GM18951 (cell line): ENCODE data around the gene COL6A6.

ENCODE experiments used
- POLR2A ChIP-seq: IDR thresholded peaks from 4 replicates; pipeline ENCODE4 v1.6.1; 2011; ENCODE audit warnings: mild to moderate bottlenecking; ENCODE audit not compliant: insufficient read length, insufficient read depth; ENCODE audit errors: extremely low read depth
- in situ Hi-C: fragments of 300-500 bp; cut with MboI; formaldehyde crosslinking; loops from one replicate; pipeline ENCODE4 v1.12.0; 2022; ENCODE audit warnings: low sequenced_read_pairs, mixed read lengths, inconsistent platforms; ENCODE audit not compliant: unreplicated experiment

COL6A6 gene

GRCh38 chr3:130515755-130516154, 1.2 kb upstream of the COL6A6 start:
- no peak for TF ChIP-seq POLR2A
- in situ Hi-C loops: no loop called here

- in situ Hi-C loops: no loop called here
- TF ChIP-seq POLR2A: no peak
These were observed 625 bp downstream of the COL6A6 start for GRCh38 chr3:130517602-130518001.

GRCh38 chr3:130519754-130520153, 2.8 kb downstream of the COL6A6 start:
- in situ Hi-C loops: no loop called here
- TF ChIP-seq POLR2A: no peak

DNA sequence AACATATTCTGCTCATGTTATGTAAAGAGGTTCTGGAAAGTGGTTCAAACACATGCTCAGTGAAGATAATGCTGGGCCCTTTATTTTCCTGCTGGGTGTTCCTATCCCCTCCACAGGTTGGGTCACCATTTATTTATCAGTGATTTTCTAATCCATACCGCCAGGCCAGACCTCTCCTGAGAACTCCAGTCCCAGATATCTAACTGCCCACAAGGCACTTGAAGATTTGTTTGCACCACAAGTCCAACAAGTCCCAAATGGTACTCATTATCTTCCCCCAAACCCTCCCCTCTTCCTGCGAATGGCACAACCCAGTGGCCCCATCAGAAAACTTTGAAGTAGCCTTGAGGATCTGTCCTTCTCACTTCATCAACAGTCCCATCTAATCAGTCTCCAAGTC, 5.4 kb downstream of the COL6A6 start:
- in situ Hi-C loops: no loop called here
- TF ChIP-seq POLR2A: no peak

- in situ Hi-C loops: loop anchor here (25.0 kb wide), 1 partner anchor 390 kb away; no protein-coding TSS in a partner anchor
- no peak for TF ChIP-seq POLR2A
These were observed 10.4 kb downstream of the COL6A6 start for GRCh38 chr3:130527426-130527825.

DNA sequence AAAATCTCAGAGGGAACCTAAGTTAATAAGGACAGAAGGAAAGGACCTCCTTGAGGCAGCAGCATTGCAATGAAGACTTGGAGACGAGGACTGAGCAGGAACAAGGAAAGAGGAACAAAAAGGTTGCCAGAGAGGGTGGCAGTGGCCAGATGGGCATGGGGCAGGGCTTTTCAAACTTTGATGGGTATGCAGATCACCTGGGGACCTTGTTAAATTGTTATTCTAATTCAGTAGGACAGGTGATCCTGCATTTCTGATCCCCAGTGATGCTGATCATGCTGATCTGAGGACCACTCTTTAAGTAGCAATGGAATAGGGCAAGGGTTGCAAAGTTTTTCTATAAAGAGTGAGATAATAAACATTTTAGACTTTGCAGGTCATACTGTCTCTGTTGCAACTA, 11.1 kb downstream of the COL6A6 start:
- TF ChIP-seq POLR2A: no peak
- in situ Hi-C loops: loop anchor here (25.0 kb wide), 1 partner anchor 391 kb away; no protein-coding TSS in a partner anchor

- no peak for TF ChIP-seq POLR2A
- in situ Hi-C loops: loop anchor here (25.0 kb wide), 1 partner anchor 392 kb away; no protein-coding TSS in a partner anchor
These were observed 12.7 kb downstream of the COL6A6 start for GRCh38 chr3:130529486-130530215.

DNA sequence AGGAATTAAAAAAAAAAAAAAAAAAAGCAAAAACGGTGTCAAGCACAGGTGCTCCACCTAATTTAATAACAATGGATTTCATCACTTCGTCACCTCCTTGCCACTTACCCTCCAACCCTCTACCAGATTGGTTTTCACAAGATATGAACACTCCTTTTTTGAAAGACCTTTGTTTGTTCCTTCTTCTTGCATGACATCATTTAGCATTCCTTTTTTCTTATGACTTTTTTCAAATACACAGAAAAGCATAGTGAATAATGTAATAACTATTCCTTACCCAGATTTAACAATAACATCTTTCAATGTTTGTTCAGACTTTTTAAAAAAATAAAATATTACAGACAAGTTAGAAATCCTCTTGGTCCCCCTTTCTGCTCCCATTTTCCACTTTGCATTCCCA, 16.3 kb downstream of the COL6A6 start:
- TF ChIP-seq POLR2A: no peak
- in situ Hi-C loops: loop anchor here (25.0 kb wide), 1 partner anchor 396 kb away; no protein-coding TSS in a partner anchor

GRCh38 chr3:130537673-130538304, 20.8 kb downstream of the COL6A6 start:
- in situ Hi-C loops: loop anchor here (25.0 kb wide), 1 partner anchor 400 kb away; no protein-coding TSS in a partner anchor
- no peak for TF ChIP-seq POLR2A

DNA sequence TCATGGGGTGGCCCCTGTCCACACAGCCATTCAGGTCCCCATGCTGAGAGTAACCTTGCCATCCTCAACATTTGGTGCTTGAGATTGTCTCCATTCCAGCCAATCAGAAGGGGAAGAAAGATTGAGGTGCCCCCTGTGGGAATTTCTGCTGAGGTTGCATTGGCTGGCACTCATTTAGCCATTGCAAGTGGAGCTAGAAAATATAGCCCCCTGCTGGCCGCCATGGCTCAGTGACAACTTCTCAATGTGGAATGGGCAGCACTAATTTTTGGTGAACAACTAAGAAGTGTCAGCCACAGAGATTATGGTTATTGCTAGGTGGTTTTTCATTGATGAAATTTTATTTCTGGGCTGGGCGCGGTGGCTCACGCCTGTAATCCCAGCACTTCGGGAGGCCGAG, 22.0 kb downstream of the COL6A6 start:
- in situ Hi-C loops: loop anchor here (25.0 kb wide), 1 partner anchor 402 kb away; no protein-coding TSS in a partner anchor
- no peak for TF ChIP-seq POLR2A

DNA sequence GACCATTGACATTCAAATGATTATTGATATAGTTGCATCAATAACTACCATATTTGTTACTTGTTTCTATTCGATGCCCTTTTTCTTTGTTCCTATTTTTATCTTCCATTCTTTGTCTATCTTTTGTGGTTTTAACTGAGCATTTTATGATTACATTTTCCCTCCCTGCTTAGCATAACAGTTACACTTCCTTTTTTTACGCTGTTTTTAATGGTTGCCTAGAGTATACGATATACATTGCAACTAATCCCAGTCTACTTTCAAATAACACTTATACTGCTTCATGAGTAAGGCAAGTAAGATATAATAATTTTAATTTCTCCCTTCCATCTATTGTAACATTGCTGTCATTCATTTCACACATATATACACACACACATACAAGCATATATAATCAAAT, 26.3 kb downstream of the COL6A6 start:
- in situ Hi-C loops: loop anchor here (25.0 kb wide), 1 partner anchor 406 kb away; no protein-coding TSS in a partner anchor
- no peak for TF ChIP-seq POLR2A

DNA sequence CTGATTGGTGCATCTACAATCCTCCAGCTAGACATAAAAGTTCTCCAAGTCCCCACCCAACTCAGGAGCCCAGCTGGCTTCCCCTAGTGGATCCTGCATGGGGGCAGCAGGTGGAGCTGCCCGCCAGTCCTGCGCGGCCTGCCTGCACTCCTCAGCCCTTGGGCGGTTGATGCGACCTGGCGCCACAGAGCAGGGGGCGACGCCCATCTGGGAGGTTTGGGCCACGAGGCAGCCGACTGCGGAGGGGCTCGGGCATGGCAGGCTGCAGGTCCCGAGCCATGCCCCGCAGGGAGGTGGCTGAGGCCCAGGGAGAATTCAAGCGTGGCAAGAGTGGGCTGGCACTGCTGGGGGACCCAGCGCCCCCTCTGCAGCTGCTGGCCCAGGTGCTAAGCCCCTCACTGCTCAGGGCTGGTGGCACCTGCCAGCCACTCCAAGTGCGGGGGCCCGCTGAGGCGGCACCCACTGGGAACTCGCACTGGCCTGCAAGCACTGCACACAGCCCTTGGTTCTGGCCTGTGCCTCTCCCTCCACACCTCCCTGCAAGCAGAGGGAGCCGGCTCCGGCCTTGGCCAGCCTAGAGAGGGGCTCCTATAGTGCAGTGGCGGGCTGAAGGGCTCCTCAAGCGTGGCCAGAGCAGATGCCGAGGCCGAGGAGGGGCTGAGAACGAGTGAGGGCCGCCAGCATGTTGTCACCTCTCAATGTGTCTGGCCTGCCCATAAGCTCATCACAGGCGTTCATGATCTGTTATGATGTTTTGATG, 30.1 kb downstream of the COL6A6 start:
- in situ Hi-C loops: loop anchor here (25.0 kb wide), 1 partner anchor 410 kb away; no protein-coding TSS in a partner anchor
- no peak for TF ChIP-seq POLR2A

- in situ Hi-C loops: loop anchor here (25.0 kb wide), 1 partner anchor 410 kb away; no protein-coding TSS in a partner anchor
These were observed 30.7 kb downstream of the COL6A6 start for GRCh38 chr3:130547680-130548065.
